BLaER1 treated with 17β-estradiol and CSF1 and Interleukin-3, amounts not matched to agents 10 nM and 100 nM (cell line): ENCODE data around the gene PLCL2.
"Not testable (repeated sequence)": the region's sequence is repeated elsewhere in the genome, so short reads cannot be mapped to it uniquely, and the experiment has no call there.

ENCODE experiments used
- H3K27ac ChIP-seq, 11 experiments: shearing (Covaris generic); formaldehyde crosslinking; 2 replicates each; pipeline ENCODE4 v1.8.1; 2022
- H3K27me3 ChIP-seq, 11 experiments: shearing (Covaris generic); formaldehyde crosslinking; 2 replicates each; pipeline ENCODE4 v1.8.1; 2022
- H3K36me3 ChIP-seq, 11 experiments: shearing (Covaris generic); formaldehyde crosslinking; 2 replicates each; pipeline ENCODE4 v1.8.1; 2022
- H3K4me1 ChIP-seq, 10 experiments: shearing (Covaris generic); formaldehyde crosslinking; 2 replicates each; pipeline ENCODE4 v1.8.1; 2022
- H3K4me2 ChIP-seq, 11 experiments: shearing (Covaris generic); formaldehyde crosslinking; 2 replicates each; pipeline ENCODE4 v1.8.1; 2022
- H3K4me3 ChIP-seq, 10 experiments: shearing (Covaris generic); formaldehyde crosslinking; 2 replicates each; pipeline ENCODE4 v1.8.1; 2022
- H3K9ac ChIP-seq, 11 experiments: shearing (Covaris generic); formaldehyde crosslinking; 2 replicates each; pipeline ENCODE4 v1.8.1; 2022
- H3K9me3 ChIP-seq, 11 experiments: shearing (Covaris generic); formaldehyde crosslinking; replicated peaks in 1 of 11; 2 replicates each; pipeline ENCODE4 v1.8.1; 2022
- H4K20me1 ChIP-seq, 11 experiments: shearing (Covaris generic); formaldehyde crosslinking; 2 replicates each; pipeline ENCODE4 v1.8.1; 2022
- Cebpa-rat ChIP-seq, 11 experiments: shearing (Covaris generic); IDR thresholded peaks; 2 replicates each; pipeline ENCODE4 v1.8.1; 2022

PLCL2 gene

GRCh38 chr3:17121336-17121735 is 236.6 kb downstream of the PLCL2 start:
- no peak for TF ChIP-seq Cebpa-rat (IDR thresholded peaks at IDR 0.05)
- peaks cover 0 to 13% (median 6%) of the 10 kb centered on the region in 11 experiments; a peak in 7 of 22 replicates for H3K9me3 ChIP-seq
- no peak overlapping the region for H3K4me2 ChIP-seq
- no peaks in the 10 kb centered on the region for H3K36me3 ChIP-seq
- H3K27ac ChIP-seq, result no peak overlapping the region
- H3K4me1 ChIP-seq, result no peaks in the 10 kb centered on the region
- H3K4me3 ChIP-seq, result no peak overlapping the region
- H3K9ac ChIP-seq, result no peak overlapping the region
- H4K20me1 ChIP-seq, result no peaks in the 10 kb centered on the region
- no peaks in the 10 kb centered on the region for H3K27me3 ChIP-seq

GRCh38 chr3:17122758-17123157 is 238.0 kb downstream of the PLCL2 start:
- Histone ChIP-seq H3K27ac (no peak overlapping the region), H3K4me2 (no peak overlapping the region), H3K36me3 (no peaks in the 10 kb centered on the region), H4K20me1 (no peaks in the 10 kb centered on the region), H3K4me3 (no peak overlapping the region), H3K4me1 (no peaks in the 10 kb centered on the region), H3K27me3 (no peaks in the 10 kb centered on the region), H3K9me3 (peaks cover 0 to 20% (median 12%) of the 10 kb centered on the region in 11 experiments; a peak in 16 of 22 replicates), H3K9ac (no peak overlapping the region)
- TF ChIP-seq Cebpa-rat (IDR thresholded peaks at IDR 0.05), result no peak

GRCh38 chr3:17125738-17126442 is 241.1 kb downstream of the PLCL2 start:
- no peak overlapping the region for H3K27ac ChIP-seq
- no peaks in the 10 kb centered on the region for H3K36me3 ChIP-seq
- no peak for TF ChIP-seq Cebpa-rat (IDR thresholded peaks at IDR 0.05)
- H3K4me1 ChIP-seq, result no peaks in the 10 kb centered on the region
- H3K4me3 ChIP-seq, result no peak overlapping the region
- no peaks in the 10 kb centered on the region for H4K20me1 ChIP-seq
- no peak overlapping the region for H3K4me2 ChIP-seq
- H3K9ac ChIP-seq, result no peak overlapping the region
- peaks cover 14 to 38% (median 29%) of the 10 kb centered on the region in 11 experiments for H3K9me3 ChIP-seq
- H3K27me3 ChIP-seq, result no peaks in the 10 kb centered on the region

- not testable (repeated sequence) for H3K9ac ChIP-seq, H4K20me1 ChIP-seq, H3K4me3 ChIP-seq, H3K4me1 ChIP-seq, H3K27me3 ChIP-seq, H3K27ac ChIP-seq, H3K36me3 ChIP-seq, H3K4me2 ChIP-seq
- H3K9me3 ChIP-seq, result peaks cover 8 to 26% (median 22%) of the 10 kb centered on the region in 11 experiments
Observed at GRCh38 chr3:17128671-17129070, 243.9 kb downstream of the PLCL2 start.

GRCh38 chr3:17129556-17129955 is 244.8 kb downstream of the PLCL2 start:
- Histone ChIP-seq H3K36me3 (no peaks in the 10 kb centered on the region), H3K4me2 (no peak overlapping the region), H3K27ac (no peak overlapping the region), H3K9ac (no peak overlapping the region), H4K20me1 (no peaks in the 10 kb centered on the region), H3K27me3 (no peaks in the 10 kb centered on the region), H3K9me3 (peaks cover 8 to 34% (median 23%) of the 10 kb centered on the region in 11 experiments), H3K4me3 (no peak overlapping the region), H3K4me1 (no peaks in the 10 kb centered on the region)
- no peak for TF ChIP-seq Cebpa-rat (IDR thresholded peaks at IDR 0.05)

GRCh38 chr3:17130956-17131355 is 246.2 kb downstream of the PLCL2 start:
- Histone ChIP-seq H3K27ac (no peak overlapping the region), H3K4me1 (no peaks in the 10 kb centered on the region), H3K9me3 (peaks cover 8 to 42% (median 27%) of the 10 kb centered on the region in 11 experiments), H3K4me2 (no peak overlapping the region), H3K36me3 (no peaks in the 10 kb centered on the region), H3K27me3 (no peaks in the 10 kb centered on the region), H3K9ac (no peak overlapping the region), H3K4me3 (no peak overlapping the region), H4K20me1 (no peaks in the 10 kb centered on the region)
- no peak for TF ChIP-seq Cebpa-rat (IDR thresholded peaks at IDR 0.05)

GRCh38 chr3:17132286-17133115 is 247.7 kb downstream of the PLCL2 start:
- Histone ChIP-seq H4K20me1 (no peaks in the 10 kb centered on the region), H3K9me3 (peaks cover 8 to 40% (median 23%) of the 10 kb centered on the region in 11 experiments), H3K4me2 (no peak overlapping the region), H3K9ac (no peak overlapping the region), H3K27ac (no peak overlapping the region), H3K27me3 (no peaks in the 10 kb centered on the region), H3K4me3 (no peak overlapping the region), H3K4me1 (no peaks in the 10 kb centered on the region), H3K36me3 (no peaks in the 10 kb centered on the region)
- TF ChIP-seq Cebpa-rat (IDR thresholded peaks at IDR 0.05), result no peak

GRCh38 chr3:17133632-17134545 is 249.1 kb downstream of the PLCL2 start:
- Histone ChIP-seq H3K9ac (no peak overlapping the region), H3K36me3 (no peaks in the 10 kb centered on the region), H3K4me1 (no peaks in the 10 kb centered on the region), H3K9me3 (peaks cover 1 to 31% (median 11%) of the 10 kb centered on the region in 11 experiments; a peak in 18 of 22 replicates), H3K27ac (no peak overlapping the region), H4K20me1 (no peaks in the 10 kb centered on the region), H3K4me3 (no peak overlapping the region), H3K27me3 (no peaks in the 10 kb centered on the region), H3K4me2 (no peak overlapping the region)
- no peak for TF ChIP-seq Cebpa-rat (IDR thresholded peaks at IDR 0.05)

- H3K4me2 ChIP-seq, result no peak overlapping the region
- no peak for TF ChIP-seq Cebpa-rat (IDR thresholded peaks at IDR 0.05)
- H3K4me1 ChIP-seq, result peaks cover 0 to 7% (median 0%) of the 10 kb centered on the region in 10 experiments; a peak in 8 of 20 replicates
- H3K4me3 ChIP-seq, result no peak overlapping the region
- no peak overlapping the region for H3K9ac ChIP-seq
- H3K36me3 ChIP-seq, result no peaks in the 10 kb centered on the region
- no peaks in the 10 kb centered on the region for H3K27me3 ChIP-seq
- H4K20me1 ChIP-seq, result no peaks in the 10 kb centered on the region
- H3K9me3 ChIP-seq, result peaks cover 0 to 23% (median 5%) of the 10 kb centered on the region in 11 experiments; a peak in 8 of 22 replicates
- H3K27ac ChIP-seq, result no peak overlapping the region
Observed at GRCh38 chr3:17135696-17136095, 250.9 kb downstream of the PLCL2 start.
